ENCODE measurements around the gene IRS2.
"Not testable (repeated sequence)": the region's sequence is repeated elsewhere in the genome, so short reads cannot be mapped to it uniquely, and the experiment has no call there.

DNA sequence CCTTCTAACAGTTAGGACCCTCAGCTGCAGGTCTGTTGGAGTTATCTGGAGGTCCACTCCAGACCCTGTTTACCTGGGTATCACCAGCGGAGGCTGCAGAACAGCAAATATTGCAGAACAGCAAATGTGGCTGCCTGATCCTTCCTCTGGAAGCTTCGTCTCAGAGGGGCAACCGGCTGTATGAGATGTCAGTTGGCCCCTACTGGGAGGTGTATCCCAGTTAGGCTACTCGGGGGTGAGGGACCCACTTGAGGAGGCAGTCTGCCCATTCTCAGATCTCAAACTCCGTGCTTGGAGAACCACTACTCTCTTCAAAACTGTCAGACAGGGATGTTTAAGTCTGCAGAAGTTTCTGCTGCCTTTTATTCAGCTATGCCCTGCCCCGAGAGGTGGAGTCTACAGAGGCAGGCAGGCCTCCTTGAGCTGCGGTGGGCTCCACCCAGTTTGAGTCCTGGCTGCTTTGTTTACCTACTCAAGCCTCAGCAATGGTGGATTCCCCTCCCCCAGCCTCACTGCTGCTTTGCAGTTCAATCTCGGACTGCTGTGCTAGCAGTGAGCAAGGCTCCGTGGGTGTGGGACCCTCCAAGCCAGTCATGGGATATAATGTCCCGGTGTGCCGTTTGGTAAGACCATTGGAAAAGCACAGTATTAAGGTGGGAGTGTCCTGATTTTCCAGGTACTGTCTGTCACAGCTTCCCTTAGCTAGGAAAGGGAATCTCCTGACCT is 42.4 kb upstream of the IRS2 start:
- TF ChIP-seq, protein P1, sequence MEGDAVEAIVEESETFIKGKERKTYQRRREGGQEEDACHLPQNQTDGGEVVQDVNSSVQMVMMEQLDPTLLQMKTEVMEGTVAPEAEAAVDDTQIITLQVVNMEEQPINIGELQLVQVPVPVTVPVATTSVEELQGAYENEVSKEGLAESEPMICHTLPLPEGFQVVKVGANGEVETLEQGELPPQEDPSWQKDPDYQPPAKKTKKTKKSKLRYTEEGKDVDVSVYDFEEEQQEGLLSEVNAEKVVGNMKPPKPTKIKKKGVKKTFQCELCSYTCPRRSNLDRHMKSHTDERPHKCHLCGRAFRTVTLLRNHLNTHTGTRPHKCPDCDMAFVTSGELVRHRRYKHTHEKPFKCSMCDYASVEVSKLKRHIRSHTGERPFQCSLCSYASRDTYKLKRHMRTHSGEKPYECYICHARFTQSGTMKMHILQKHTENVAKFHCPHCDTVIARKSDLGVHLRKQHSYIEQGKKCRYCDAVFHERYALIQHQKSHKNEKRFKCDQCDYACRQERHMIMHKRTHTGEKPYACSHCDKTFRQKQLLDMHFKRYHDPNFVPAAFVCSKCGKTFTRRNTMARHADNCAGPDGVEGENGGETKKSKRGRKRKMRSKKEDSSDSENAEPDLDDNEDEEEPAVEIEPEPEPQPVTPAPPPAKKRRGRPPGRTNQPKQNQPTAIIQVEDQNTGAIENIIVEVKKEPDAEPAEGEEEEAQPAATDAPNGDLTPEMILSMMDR (conservative IDR thresholded peaks at IDR 0.05; ENCODE audit: low read length), result not testable (repeated sequence)
- not testable (repeated sequence) for TF ChIP-seq EZH2phosphoT487 (IDR thresholded peaks at IDR 0.05; ENCODE audit: borderline replicate concordance)
